HCT116 (cell line): Measurements from ENCODE around the gene MUCL1.
"Not testable (repeated sequence)": the region's sequence is repeated elsewhere in the genome, so short reads cannot be mapped to it uniquely, and the experiment has no call there.

Experiments used
- CEBPB ChIP-seq: IDR thresholded peaks from 2 replicates; pipeline ENCODE4 v1.6.1; 2012; ENCODE audit warnings: low read depth
- CTCF ChIP-seq, 3 experiments: fragments of 200-600 bp in 1 of 3; sonication (generic) in 1 of 3; IDR thresholded peaks in 2 of 3; conservative IDR thresholded peaks in 1 of 3; 2 replicates each; pipeline ENCODE4 v1.5.1; 2012 to 2017; ENCODE audit warnings: low read depth in 2 of 3, low read length in 2 of 3, antibody characterized with exemption in 1 of 3, borderline replicate concordance in 1 of 3, control low read depth in 1 of 3, mild to moderate bottlenecking in 1 of 3, mixed read lengths in 1 of 3, mixed run types in 1 of 3, moderate library complexity in 1 of 3; ENCODE audit not compliant: insufficient read depth in 1 of 3
- EGR1 ChIP-seq: IDR thresholded peaks from 2 replicates; pipeline ENCODE4 v1.6.1; 2012; ENCODE audit warnings: low read depth
- EZH2 ChIP-seq: fragments of 200-600 bp; sonication (generic); IDR thresholded peaks from 2 replicates; pipeline ENCODE4 v1.6.1; 2017; ENCODE audit warnings: antibody characterized with exemption, mixed run types
- JUND ChIP-seq: IDR thresholded peaks from 2 replicates; pipeline ENCODE4 v1.6.1; 2012
- MAX ChIP-seq: IDR thresholded peaks from 2 replicates; pipeline ENCODE4 v1.6.1; 2012
- POLR2A ChIP-seq: IDR thresholded peaks from 2 replicates; pipeline ENCODE4 v1.7.0; 2011; ENCODE audit warnings: borderline replicate concordance; ENCODE audit not compliant: insufficient read depth, insufficient read length; ENCODE audit errors: extremely low read depth
- POLR2AphosphoS5 ChIP-seq: IDR thresholded peaks from 2 replicates; pipeline ENCODE4 v1.6.1; 2011; ENCODE audit warnings: mild to moderate bottlenecking, low read depth, low read length, moderate library complexity
- REST ChIP-seq: IDR thresholded peaks from 2 replicates; pipeline ENCODE4 v1.6.1; 2012; ENCODE audit warnings: low read depth
- SIN3A ChIP-seq: IDR thresholded peaks from 2 replicates; pipeline ENCODE4 v1.6.1; 2012; ENCODE audit warnings: low read depth
- YY1 ChIP-seq: IDR thresholded peaks from 2 replicates; pipeline ENCODE4 v1.6.1; 2011; ENCODE audit warnings: low read length, low read depth, moderate library complexity, mild to moderate bottlenecking; ENCODE audit not compliant: insufficient replicate concordance; ENCODE audit errors: extremely low read depth
- ZFX ChIP-seq: fragments of 450-650 bp; IDR thresholded peaks from 2 replicates; pipeline ENCODE4 v1.6.1; 2017

DNA sequence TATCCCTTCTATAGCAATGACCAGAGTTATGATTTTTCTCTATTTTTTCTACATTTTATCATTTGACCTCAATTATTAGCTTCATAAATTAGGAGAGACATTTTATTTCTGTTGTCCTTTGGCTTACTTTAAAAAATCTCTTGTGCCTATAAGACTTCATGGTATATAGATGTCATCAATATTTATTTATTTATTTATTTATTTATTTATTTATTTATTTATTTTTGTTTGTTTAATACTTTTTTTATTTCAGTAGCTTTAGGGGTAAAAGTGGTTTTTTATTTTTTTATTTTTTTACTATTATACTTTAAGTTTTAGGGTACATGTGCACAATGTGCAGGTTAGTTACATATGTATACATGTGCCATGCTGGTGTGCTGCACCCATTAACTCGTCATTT lies 28.3 kb downstream of the MUCL1 start:
- not testable (repeated sequence) for TF ChIP-seq CTCF (IDR thresholded peaks at IDR 0.05 in 2 of 3, conservative IDR thresholded peaks at IDR 0.05 in 1 of 3; ENCODE audit: borderline replicate concordance in 1 of 3, insufficient read depth in 1 of 3, low read depth in 2 of 3, low read length in 2 of 3); EZH2; YY1; SIN3A; POLR2AphosphoS5; JUND; MAX; EGR1; ZFX; CEBPB; POLR2A; REST
